HepG2 (cell line): ENCODE measurements around the gene MTCH1. TPM values are rescaled to one million over a fixed set of nuclear protein-coding genes. Genes with fewer than 3 reads are reported as not detected.
A peak's percentile ranks its signal among the peaks of the same experiment; 100 is the strongest.

Experiments
- ATF1 ChIP-seq: IDR thresholded peaks from 2 replicates; pipeline ENCODE4 v1.6.1; 2016; ENCODE audit warnings: mild to moderate bottlenecking, control low read depth
- BCL3 ChIP-seq: sonication (generic); formaldehyde crosslinking; IDR thresholded peaks from 2 replicates; pipeline ENCODE4 v1.5.1; 2020; ENCODE audit warnings: mild to moderate bottlenecking, missing genetic modification reagents, moderate library complexity
- BRD4 ChIP-seq: sonication (generic); formaldehyde crosslinking; IDR thresholded peaks from 2 replicates; pipeline ENCODE4 v1.4.0; 2020; ENCODE audit warnings: missing genetic modification reagents
- HHEX ChIP-seq: IDR thresholded peaks from 2 replicates; pipeline ENCODE4 v1.6.1; 2016; ENCODE audit warnings: control low read depth
- HOMEZ ChIP-seq: IDR thresholded peaks from 2 replicates; pipeline ENCODE4 v1.6.1; 2016; ENCODE audit warnings: low read depth
- HOXA7 ChIP-seq: sonication (generic); formaldehyde crosslinking; IDR thresholded peaks from 2 replicates; pipeline ENCODE4 v1.8.1; 2022; ENCODE audit warnings: mild to moderate bottlenecking, missing genetic modification reagents, moderate library complexity
- ISL2 ChIP-seq: sonication (generic); formaldehyde crosslinking; IDR thresholded peaks from 2 replicates; pipeline ENCODE4 v1.5.0; 2020; ENCODE audit warnings: missing genetic modification reagents
- LCORL ChIP-seq, 2 experiments: fragments of 450-650 bp in 1 of 2; sonication (generic) in 1 of 2; formaldehyde crosslinking in 1 of 2; IDR thresholded peaks; 2 replicates each; pipeline versions ENCODE4 v1.5.0 to v1.6.1; 2017 to 2020; ENCODE audit warnings: antibody characterized with exemption in 1 of 2, missing genetic modification reagents in 1 of 2
- NFKB2 ChIP-seq: sonication (generic); formaldehyde crosslinking; IDR thresholded peaks from 2 replicates; pipeline ENCODE4 v1.4.0; 2020; ENCODE audit warnings: missing genetic modification reagents, borderline replicate concordance
- PCBP1 ChIP-seq: fragments of 200-400 bp; formaldehyde crosslinking; IDR thresholded peaks from 2 replicates; pipeline ENCODE4 v1.6.1; 2017; ENCODE audit warnings: mild to moderate bottlenecking, low read depth, low read length, borderline replicate concordance
- POGK ChIP-seq: sonication (generic); formaldehyde crosslinking; conservative IDR thresholded peaks from 2 replicates; pipeline ENCODE4 v1.8.0; 2022; ENCODE audit warnings: mild to moderate bottlenecking, moderate library complexity, missing genetic modification reagents
- RFXAP ChIP-seq: sonication (generic); formaldehyde crosslinking; IDR thresholded peaks from 2 replicates; pipeline ENCODE4 v1.4.0; 2020; ENCODE audit warnings: missing genetic modification reagents, borderline replicate concordance
- SP1 ChIP-seq, 2 experiments: fragments of 450-650 bp in 1 of 2; sonication (generic) in 1 of 2; formaldehyde crosslinking in 1 of 2; IDR thresholded peaks; 2 replicates each; pipeline versions ENCODE4 v1.4.0 to v1.6.1; 2016 to 2020; ENCODE audit warnings: missing genetic modification reagents in 1 of 2
- ZBTB34 ChIP-seq: sonication (generic); formaldehyde crosslinking; IDR thresholded peaks from 2 replicates; pipeline ENCODE4 v1.8.0; 2022; ENCODE audit warnings: mild to moderate bottlenecking, missing genetic modification reagents
- ZFP91 ChIP-seq: sonication (generic); formaldehyde crosslinking; IDR thresholded peaks from 2 replicates; pipeline ENCODE4 v1.9.0; 2022; ENCODE audit warnings: missing genetic modification reagents, mild to moderate bottlenecking, borderline replicate concordance
- ZNF260 ChIP-seq: sonication (generic); formaldehyde crosslinking; IDR thresholded peaks from 2 replicates; pipeline ENCODE4 v1.4.0; 2020; ENCODE audit warnings: missing genetic modification reagents, low read depth, mild to moderate bottlenecking, borderline replicate concordance
- ZNF780A ChIP-seq: sonication (generic); formaldehyde crosslinking; IDR thresholded peaks from 2 replicates; pipeline ENCODE4 v1.8.0; 2022; ENCODE audit warnings: mild to moderate bottlenecking, missing genetic modification reagents, moderate library complexity
- polyA plus RNA-seq, 8 experiments: library from polyadenylated mRNA; depleted of rRNA in 3 of 8; stranded (reverse) in 7 of 8; unstranded in 1 of 8; fragments of >200 nt; fragmentation: Illumina TruSeq in 4 of 8; extraction: Trizol in 4 of 8; gene quantifications; 2 replicates each; pipeline versions ENCODE4 v1.2.1 to v1.2.3, GENCODE V29; 2011 to 2016; ENCODE audit warnings: low read depth in 4 of 8, missing spikeins in 1 of 8, mixed read lengths in 1 of 8; ENCODE audit not compliant: insufficient read depth in 1 of 8
- total RNA-seq, 5 experiments: library from RNA; depleted of rRNA; stranded (reverse); fragments of >200 nt; fragmentation: Illumina TruSeq; extraction: Trizol; gene quantifications; 2 replicates each; pipeline ENCODE4 v1.2.3, GENCODE V29; 2016; ENCODE audit warnings: low read depth in 1 of 5
- TF ChIP-seq, protein P1 (sequence below): sonication (generic); formaldehyde crosslinking; IDR thresholded peaks from 2 replicates; pipeline ENCODE4 v1.5.0; 2020; ENCODE audit warnings: mild to moderate bottlenecking, missing genetic modification reagents, borderline replicate concordance

MTCH1 gene
- total and polyA plus RNA-seq, 2 of the 13 experiments (the other 11 are each of a cell fraction or from before 2014, with no cell fraction given), result 86.2 to 144 TPM

GRCh38 chr6:37025621-37026466, 39.8 kb upstream of the MTCH1 start (continued):
- TF ChIP-seq ZFP91 (CRISPR knock-in tag) (peak; percentile 42; the same call in 1 of the 2 replicates), POGK (no peak; the same call in 1 of the 2 replicates), HHEX (CRISPR knock-in tag) (no peak), LCORL (IDR thresholded peaks at IDR 0.05) (no peak), LCORL (CRISPR knock-in tag; IDR thresholded peaks at IDR 0.05) (no peak), SP1 (IDR thresholded peaks at IDR 0.05) (no peak), SP1 (CRISPR knock-in tag; IDR thresholded peaks at IDR 0.05) (no peak), HOMEZ (no peak), BRD4 (CRISPR knock-in tag) (no peak), RFXAP (no peak), NFKB2 (CRISPR knock-in tag) (no peak), ZNF260 (CRISPR knock-in tag) (no peak), ZBTB34 (CRISPR knock-in tag) (no peak), BCL3 (no peak), HOXA7 (CRISPR knock-in tag) (no peak), ZNF780A (CRISPR knock-in tag) (no peak), ISL2 (CRISPR knock-in tag) (no peak), PCBP1 (no peak), ATF1 (CRISPR knock-in tag) (no peak)
- TF ChIP-seq, protein P1, sequence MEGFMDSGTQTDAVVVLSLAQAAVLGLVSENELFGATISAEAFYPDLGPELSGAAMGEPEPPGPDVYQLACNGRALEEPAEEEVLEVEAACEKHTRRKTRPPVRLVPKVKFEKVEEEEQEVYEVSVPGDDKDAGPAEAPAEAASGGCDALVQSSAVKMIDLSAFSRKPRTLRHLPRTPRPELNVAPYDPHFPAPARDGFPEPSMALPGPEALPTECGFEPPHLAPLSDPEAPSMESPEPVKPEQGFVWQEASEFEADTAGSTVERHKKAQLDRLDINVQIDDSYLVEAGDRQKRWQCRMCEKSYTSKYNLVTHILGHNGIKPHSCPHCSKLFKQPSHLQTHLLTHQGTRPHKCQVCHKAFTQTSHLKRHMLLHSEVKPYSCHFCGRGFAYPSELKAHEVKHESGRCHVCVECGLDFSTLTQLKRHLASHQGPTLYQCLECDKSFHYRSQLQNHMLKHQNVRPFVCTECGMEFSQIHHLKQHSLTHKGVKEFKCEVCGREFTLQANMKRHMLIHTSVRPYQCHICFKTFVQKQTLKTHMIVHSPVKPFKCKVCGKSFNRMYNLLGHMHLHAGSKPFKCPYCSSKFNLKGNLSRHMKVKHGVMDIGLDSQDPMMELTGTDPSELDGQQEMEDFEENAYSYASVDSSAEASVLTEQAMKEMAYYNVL (CRISPR knock-in tag), result no peak
